Measurements from ENCODE around the gene CDCA3.
"Not testable (repeated sequence)": the region's sequence is repeated elsewhere in the genome, so short reads cannot be mapped to it uniquely, and the experiment has no call there.

CDCA3 gene

GRCh38 chr12:6868211-6869048 is 17.3 kb upstream of the CDCA3 start:
- H3K36me3 ChIP-seq = peaks cover 24% of the 10 kb centered on the region
- H3K27me3 ChIP-seq = no peaks in the 10 kb centered on the region
- peaks cover 58 to 60% of the 10 kb centered on the region in 2 experiments for H3K4me1 ChIP-seq (ENCODE audit: control insufficient read depth in 1 of 2, insufficient read depth in 1 of 2, low read depth in 1 of 2, low read length in 1 of 2)
- H3K27ac ChIP-seq = peak overlapping the region; percentile 86
- peak overlapping the region; percentile 92 to 98 for H3K4me3 ChIP-seq (ENCODE audit: low read depth in 1 of 2, low read length in 1 of 2)
- H3K9me3 ChIP-seq = no peaks in the 10 kb centered on the region
- no peak for TF ChIP-seq CTCF (IDR thresholded peaks at IDR 0.05)

- TF ChIP-seq CTCF (IDR thresholded peaks at IDR 0.05) = peak; percentile 6
- Histone ChIP-seq H3K36me3 (peaks cover 30% of the 10 kb centered on the region), H3K27ac (peak within 1 kb of the TSS; percentile 86), H3K4me3 (ENCODE audit: low read depth in 1 of 2, low read length in 1 of 2) (peak within 1 kb of the TSS; percentile 92 to 98), H3K4me1 (ENCODE audit: control insufficient read depth in 1 of 2, insufficient read depth in 1 of 2, low read depth in 1 of 2, low read length in 1 of 2) (peaks cover 55 to 56% of the 10 kb centered on the region in 2 experiments), H3K27me3 (no peaks in the 10 kb centered on the region), H3K9me3 (no peaks in the 10 kb centered on the region)
These were observed 16.5 kb upstream of the CDCA3 start, which contains the start of gene TPI1 for GRCh38 chr12:6867413-6868210. TPI1 (plus strand) TSS chr12:6867531; CDS start chr12:6867567, 36 bp downstream.

- Histone ChIP-seq H3K4me1 (ENCODE audit: control insufficient read depth in 1 of 2, insufficient read depth in 1 of 2, low read depth in 1 of 2, low read length in 1 of 2) (peaks cover 49 to 50% of the 10 kb centered on the region in 2 experiments), H3K27ac (peak overlapping the region; percentile 86), H3K27me3 (no peaks in the 10 kb centered on the region), H3K36me3 (peaks cover 30% of the 10 kb centered on the region), H3K4me3 (ENCODE audit: low read depth in 1 of 2, low read length in 1 of 2) (peak overlapping the region; percentile 92 to 98), H3K9me3 (no peaks in the 10 kb centered on the region)
- TF ChIP-seq CTCF (IDR thresholded peaks at IDR 0.05) = peak; percentile 60
These were observed 15.9 kb upstream of the CDCA3 start for GRCh38 chr12:6866920-6867412.

- Histone ChIP-seq H3K4me3 (ENCODE audit: low read depth in 1 of 2, low read length in 1 of 2) (peak overlapping the region; percentile 92 to 98), H3K36me3 (peaks cover 34% of the 10 kb centered on the region), H3K4me1 (ENCODE audit: control insufficient read depth in 1 of 2, insufficient read depth in 1 of 2, low read depth in 1 of 2, low read length in 1 of 2) (peaks cover 43 to 44% of the 10 kb centered on the region in 2 experiments), H3K27me3 (no peaks in the 10 kb centered on the region), H3K27ac (peak overlapping the region; percentile 86), H3K9me3 (no peaks in the 10 kb centered on the region)
- no peak for TF ChIP-seq CTCF (IDR thresholded peaks at IDR 0.05)
These were observed 15.3 kb upstream of the CDCA3 start for GRCh38 chr12:6866163-6866919.

- Histone ChIP-seq H3K4me1 (ENCODE audit: control insufficient read depth in 1 of 2, insufficient read depth in 1 of 2, low read depth in 1 of 2, low read length in 1 of 2) (peaks cover 33 to 35% of the 10 kb centered on the region in 2 experiments), H3K36me3 (peaks cover 35% of the 10 kb centered on the region)
- H3K4me3 ChIP-seq (ENCODE audit: low read depth in 1 of 2, low read length in 1 of 2); H3K9me3 ChIP-seq; H3K27me3 ChIP-seq; H3K27ac ChIP-seq: not testable (repeated sequence)
These were observed 14.2 kb upstream of the CDCA3 start for GRCh38 chr12:6865307-6865706.
